GM23338 (cell line): ENCODE results near the gene LILRA5. TPM values are rescaled to one million over a fixed set of nuclear protein-coding genes. Genes with fewer than 3 reads are reported as not detected.

Experiments
- ATAC-seq: fragments of 200-7000 bp; cut with Tn5 transposase; 3 replicates; pipeline ENCODE4 v1.9.1; 2020
- DNase-seq: peaks from one replicate; pipeline ENCODE4 v3.0.0-alpha.2; 2015; ENCODE audit warnings: low spot score
- H2AFZ ChIP-seq: fragments of 200-600 bp; sonication (generic); 2 replicates; pipeline ENCODE4 v1.8.0; 2016; ENCODE audit warnings: antibody characterized with exemption, mild to moderate bottlenecking, moderate library complexity
- H3F3A ChIP-seq: fragments of 200-600 bp; sonication (generic); replicated peaks from 2 replicates; pipeline ENCODE4 v1.8.0; 2017; ENCODE audit warnings: antibody characterized with exemption, mixed run types, low read depth
- H3K27ac ChIP-seq: fragments of 200-600 bp; sonication (generic); 2 replicates; pipeline ENCODE4 v1.6.1; 2016; ENCODE audit warnings: low read depth
- H3K27me3 ChIP-seq: fragments of 200-600 bp; sonication (generic); 2 replicates; pipeline ENCODE4 v1.8.0; 2016; ENCODE audit warnings: mild to moderate bottlenecking, mixed run types, moderate library complexity; ENCODE audit not compliant: insufficient read depth
- H3K36me3 ChIP-seq: fragments of 200-600 bp; sonication (generic); 2 replicates; pipeline ENCODE4 v1.8.0; 2016; ENCODE audit warnings: mild to moderate bottlenecking; ENCODE audit not compliant: insufficient read depth
- H3K4me1 ChIP-seq: fragments of 200-600 bp; sonication (generic); 2 replicates; pipeline ENCODE4 v1.8.0; 2016; ENCODE audit warnings: mild to moderate bottlenecking, moderate library complexity; ENCODE audit not compliant: insufficient read depth
- H3K4me2 ChIP-seq: fragments of 200-600 bp; sonication (generic); 2 replicates; pipeline ENCODE4 v1.7.1; 2017; ENCODE audit warnings: mixed run types
- H3K4me3 ChIP-seq: fragments of 200-600 bp; sonication (generic); 2 replicates; pipeline ENCODE4 v1.6.1; 2016; ENCODE audit warnings: mixed run types
- H3K79me2 ChIP-seq: fragments of 200-600 bp; sonication (generic); replicated peaks from 2 replicates; pipeline ENCODE4 v1.8.0; 2017; ENCODE audit warnings: mild to moderate bottlenecking; ENCODE audit not compliant: insufficient read depth
- H3K9me2 ChIP-seq: fragments of 200-600 bp; sonication (generic); 2 replicates; pipeline ENCODE4 v1.8.0; 2017; ENCODE audit not compliant: insufficient read depth
- H4K20me1 ChIP-seq: fragments of 200-600 bp; sonication (generic); replicated peaks from 2 replicates; pipeline ENCODE4 v1.8.0; 2017; ENCODE audit warnings: mild to moderate bottlenecking; ENCODE audit not compliant: insufficient read depth
- H3K27ac Mint-ChIP-seq: 2 replicates; pipeline ENCODE4 v1.8.0; 2020; ENCODE audit warnings: inconsistent platforms, mild to moderate bottlenecking, moderate library complexity, mixed read lengths
- H3K27me3 Mint-ChIP-seq: 3 replicates; pipeline ENCODE4 v1.8.0; 2022; ENCODE audit warnings: low read depth, mild to moderate bottlenecking, moderate library complexity, mixed read lengths, inconsistent platforms; ENCODE audit not compliant: insufficient read depth, poor library complexity
- H3K36me3 Mint-ChIP-seq: 3 replicates; pipeline ENCODE4 v1.8.0; 2021; ENCODE audit warnings: low read depth, mild to moderate bottlenecking, inconsistent platforms, moderate library complexity, mixed read lengths
- H3K4me1 Mint-ChIP-seq: 3 replicates; pipeline ENCODE4 v1.8.0; 2020; ENCODE audit warnings: mild to moderate bottlenecking, inconsistent platforms, mixed read lengths
- H3K4me3 Mint-ChIP-seq: 3 replicates; pipeline ENCODE4 v1.8.0; 2021; ENCODE audit warnings: moderate library complexity, mild to moderate bottlenecking, inconsistent platforms, mixed read lengths
- H3K9me3 Mint-ChIP-seq: 3 replicates; pipeline ENCODE4 v1.8.0; 2020; ENCODE audit warnings: moderate library complexity, mild to moderate bottlenecking, inconsistent platforms, mixed read lengths
- CREB1 ChIP-seq: fragments of 250-450 bp; sonication (Bioruptor Pico); IDR thresholded peaks from 2 replicates; pipeline ENCODE4 v1.5.0; 2020; ENCODE audit warnings: low read depth, mild to moderate bottlenecking, moderate library complexity
- EZH2 ChIP-seq: fragments of 200-600 bp; sonication (generic); IDR thresholded peaks from one replicate; pipeline ENCODE4 v1.8.0; 2017; ENCODE audit warnings: antibody characterized with exemption, mild to moderate bottlenecking, low read depth; ENCODE audit not compliant: unreplicated experiment
- EZH2phosphoT487 ChIP-seq: fragments of 200-600 bp; sonication (generic); IDR thresholded peaks from one replicate; pipeline ENCODE4 v1.8.1; 2018; ENCODE audit warnings: antibody characterized with exemption; ENCODE audit not compliant: unreplicated experiment
- polyA plus RNA-seq: library from polyadenylated mRNA; unstranded; fragments of >200 nt; fragmentation: Nextera tagmentation; extraction: Ambion mirVana; gene quantifications from 2 replicates; pipeline ENCODE4 v1.2.1, GENCODE V29; 2016
- total RNA-seq: library from RNA; depleted of rRNA; stranded (reverse); fragments of >200 nt; shearing (Covaris generic); gene quantifications from 2 replicates; pipeline ENCODE4 v1.2.3, GENCODE V29; 2014
- TF ChIP-seq, protein P1 (sequence below): IDR thresholded peaks from 2 replicates; pipeline ENCODE4 v1.6.1; 2016; ENCODE audit warnings: antibody characterized with exemption
- TF ChIP-seq, protein P2 (sequence below), 2 experiments: fragments of 200-600 bp in 1 of 2; sonication (generic) in 1 of 2; conservative IDR thresholded peaks; 2 replicates each; pipeline versions ENCODE4 v1.5.1 to v1.6.1; 2016 to 2017; ENCODE audit warnings: antibody characterized with exemption in 2 of 2, low read depth in 2 of 2, mild to moderate bottlenecking in 2 of 2, moderate library complexity in 1 of 2
- TF ChIP-seq, protein P3 (sequence below): fragments of 250-450 bp; sonication (Bioruptor Pico); IDR thresholded peaks from 2 replicates; pipeline ENCODE4 v1.5.0; 2020; ENCODE audit warnings: mild to moderate bottlenecking, moderate library complexity

The LILRA5 gene
- total and polyA plus RNA-seq, 2 experiments from 2014 or later, result not detected

DNA sequence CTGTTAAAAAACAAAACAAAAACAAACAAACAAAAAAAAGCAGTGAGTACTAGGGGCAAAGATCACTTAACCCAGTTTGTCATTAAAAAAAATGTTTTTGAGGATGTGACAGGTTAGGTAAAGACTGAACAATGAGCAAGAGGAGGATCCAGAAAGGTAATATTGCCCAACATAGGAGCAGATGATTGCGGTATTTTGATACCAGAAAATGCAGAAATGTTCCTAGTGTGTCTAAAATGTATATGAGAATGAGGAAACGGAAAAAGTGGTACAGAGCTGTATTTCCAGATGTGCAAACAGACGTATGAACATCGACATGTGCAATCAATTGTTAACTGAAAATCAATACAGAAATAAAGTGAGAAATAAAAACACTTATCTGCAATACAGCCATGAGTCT, 30.9 kb upstream of the LILRA5 start:
- no peaks in the 10 kb centered on the region for H3K4me1 Mint-ChIP-seq
- Histone ChIP-seq H3K4me1 (no peaks in the 10 kb centered on the region), H2AFZ (no peak overlapping the region), H4K20me1 (no peaks in the 10 kb centered on the region), H3K4me2 (no peak overlapping the region), H3K9me2 (no peaks in the 10 kb centered on the region), H3K27ac (no peak overlapping the region), H3K79me2 (no peaks in the 10 kb centered on the region), H3K36me3 (no peaks in the 10 kb centered on the region), H3F3A (no peaks in the 10 kb centered on the region), H3K27me3 (no peaks in the 10 kb centered on the region), H3K4me3 (no peak overlapping the region)
- peaks cover 3% of the 10 kb centered on the region; the same call in 1 of the 3 replicates for H3K36me3 Mint-ChIP-seq
- ATAC-seq (no peak), DNase-seq (no peak)
- H3K4me3 Mint-ChIP-seq, result no peak overlapping the region
- H3K27ac Mint-ChIP-seq, result no peak overlapping the region
- peaks cover 3% of the 10 kb centered on the region for H3K9me3 Mint-ChIP-seq
- TF ChIP-seq CREB1 (CRISPR knock-in tag) (no peak), EZH2 (no peak), EZH2phosphoT487 (no peak)
- TF ChIP-seq, protein P1, sequence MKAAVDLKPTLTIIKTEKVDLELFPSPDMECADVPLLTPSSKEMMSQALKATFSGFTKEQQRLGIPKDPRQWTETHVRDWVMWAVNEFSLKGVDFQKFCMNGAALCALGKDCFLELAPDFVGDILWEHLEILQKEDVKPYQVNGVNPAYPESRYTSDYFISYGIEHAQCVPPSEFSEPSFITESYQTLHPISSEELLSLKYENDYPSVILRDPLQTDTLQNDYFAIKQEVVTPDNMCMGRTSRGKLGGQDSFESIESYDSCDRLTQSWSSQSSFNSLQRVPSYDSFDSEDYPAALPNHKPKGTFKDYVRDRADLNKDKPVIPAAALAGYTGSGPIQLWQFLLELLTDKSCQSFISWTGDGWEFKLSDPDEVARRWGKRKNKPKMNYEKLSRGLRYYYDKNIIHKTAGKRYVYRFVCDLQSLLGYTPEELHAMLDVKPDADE, result no peak
- TF ChIP-seq, protein P2, sequence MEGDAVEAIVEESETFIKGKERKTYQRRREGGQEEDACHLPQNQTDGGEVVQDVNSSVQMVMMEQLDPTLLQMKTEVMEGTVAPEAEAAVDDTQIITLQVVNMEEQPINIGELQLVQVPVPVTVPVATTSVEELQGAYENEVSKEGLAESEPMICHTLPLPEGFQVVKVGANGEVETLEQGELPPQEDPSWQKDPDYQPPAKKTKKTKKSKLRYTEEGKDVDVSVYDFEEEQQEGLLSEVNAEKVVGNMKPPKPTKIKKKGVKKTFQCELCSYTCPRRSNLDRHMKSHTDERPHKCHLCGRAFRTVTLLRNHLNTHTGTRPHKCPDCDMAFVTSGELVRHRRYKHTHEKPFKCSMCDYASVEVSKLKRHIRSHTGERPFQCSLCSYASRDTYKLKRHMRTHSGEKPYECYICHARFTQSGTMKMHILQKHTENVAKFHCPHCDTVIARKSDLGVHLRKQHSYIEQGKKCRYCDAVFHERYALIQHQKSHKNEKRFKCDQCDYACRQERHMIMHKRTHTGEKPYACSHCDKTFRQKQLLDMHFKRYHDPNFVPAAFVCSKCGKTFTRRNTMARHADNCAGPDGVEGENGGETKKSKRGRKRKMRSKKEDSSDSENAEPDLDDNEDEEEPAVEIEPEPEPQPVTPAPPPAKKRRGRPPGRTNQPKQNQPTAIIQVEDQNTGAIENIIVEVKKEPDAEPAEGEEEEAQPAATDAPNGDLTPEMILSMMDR (conservative IDR thresholded peaks at IDR 0.05; ENCODE audit: low read depth in 2 of 2), result no peak
- TF ChIP-seq, protein P3, sequence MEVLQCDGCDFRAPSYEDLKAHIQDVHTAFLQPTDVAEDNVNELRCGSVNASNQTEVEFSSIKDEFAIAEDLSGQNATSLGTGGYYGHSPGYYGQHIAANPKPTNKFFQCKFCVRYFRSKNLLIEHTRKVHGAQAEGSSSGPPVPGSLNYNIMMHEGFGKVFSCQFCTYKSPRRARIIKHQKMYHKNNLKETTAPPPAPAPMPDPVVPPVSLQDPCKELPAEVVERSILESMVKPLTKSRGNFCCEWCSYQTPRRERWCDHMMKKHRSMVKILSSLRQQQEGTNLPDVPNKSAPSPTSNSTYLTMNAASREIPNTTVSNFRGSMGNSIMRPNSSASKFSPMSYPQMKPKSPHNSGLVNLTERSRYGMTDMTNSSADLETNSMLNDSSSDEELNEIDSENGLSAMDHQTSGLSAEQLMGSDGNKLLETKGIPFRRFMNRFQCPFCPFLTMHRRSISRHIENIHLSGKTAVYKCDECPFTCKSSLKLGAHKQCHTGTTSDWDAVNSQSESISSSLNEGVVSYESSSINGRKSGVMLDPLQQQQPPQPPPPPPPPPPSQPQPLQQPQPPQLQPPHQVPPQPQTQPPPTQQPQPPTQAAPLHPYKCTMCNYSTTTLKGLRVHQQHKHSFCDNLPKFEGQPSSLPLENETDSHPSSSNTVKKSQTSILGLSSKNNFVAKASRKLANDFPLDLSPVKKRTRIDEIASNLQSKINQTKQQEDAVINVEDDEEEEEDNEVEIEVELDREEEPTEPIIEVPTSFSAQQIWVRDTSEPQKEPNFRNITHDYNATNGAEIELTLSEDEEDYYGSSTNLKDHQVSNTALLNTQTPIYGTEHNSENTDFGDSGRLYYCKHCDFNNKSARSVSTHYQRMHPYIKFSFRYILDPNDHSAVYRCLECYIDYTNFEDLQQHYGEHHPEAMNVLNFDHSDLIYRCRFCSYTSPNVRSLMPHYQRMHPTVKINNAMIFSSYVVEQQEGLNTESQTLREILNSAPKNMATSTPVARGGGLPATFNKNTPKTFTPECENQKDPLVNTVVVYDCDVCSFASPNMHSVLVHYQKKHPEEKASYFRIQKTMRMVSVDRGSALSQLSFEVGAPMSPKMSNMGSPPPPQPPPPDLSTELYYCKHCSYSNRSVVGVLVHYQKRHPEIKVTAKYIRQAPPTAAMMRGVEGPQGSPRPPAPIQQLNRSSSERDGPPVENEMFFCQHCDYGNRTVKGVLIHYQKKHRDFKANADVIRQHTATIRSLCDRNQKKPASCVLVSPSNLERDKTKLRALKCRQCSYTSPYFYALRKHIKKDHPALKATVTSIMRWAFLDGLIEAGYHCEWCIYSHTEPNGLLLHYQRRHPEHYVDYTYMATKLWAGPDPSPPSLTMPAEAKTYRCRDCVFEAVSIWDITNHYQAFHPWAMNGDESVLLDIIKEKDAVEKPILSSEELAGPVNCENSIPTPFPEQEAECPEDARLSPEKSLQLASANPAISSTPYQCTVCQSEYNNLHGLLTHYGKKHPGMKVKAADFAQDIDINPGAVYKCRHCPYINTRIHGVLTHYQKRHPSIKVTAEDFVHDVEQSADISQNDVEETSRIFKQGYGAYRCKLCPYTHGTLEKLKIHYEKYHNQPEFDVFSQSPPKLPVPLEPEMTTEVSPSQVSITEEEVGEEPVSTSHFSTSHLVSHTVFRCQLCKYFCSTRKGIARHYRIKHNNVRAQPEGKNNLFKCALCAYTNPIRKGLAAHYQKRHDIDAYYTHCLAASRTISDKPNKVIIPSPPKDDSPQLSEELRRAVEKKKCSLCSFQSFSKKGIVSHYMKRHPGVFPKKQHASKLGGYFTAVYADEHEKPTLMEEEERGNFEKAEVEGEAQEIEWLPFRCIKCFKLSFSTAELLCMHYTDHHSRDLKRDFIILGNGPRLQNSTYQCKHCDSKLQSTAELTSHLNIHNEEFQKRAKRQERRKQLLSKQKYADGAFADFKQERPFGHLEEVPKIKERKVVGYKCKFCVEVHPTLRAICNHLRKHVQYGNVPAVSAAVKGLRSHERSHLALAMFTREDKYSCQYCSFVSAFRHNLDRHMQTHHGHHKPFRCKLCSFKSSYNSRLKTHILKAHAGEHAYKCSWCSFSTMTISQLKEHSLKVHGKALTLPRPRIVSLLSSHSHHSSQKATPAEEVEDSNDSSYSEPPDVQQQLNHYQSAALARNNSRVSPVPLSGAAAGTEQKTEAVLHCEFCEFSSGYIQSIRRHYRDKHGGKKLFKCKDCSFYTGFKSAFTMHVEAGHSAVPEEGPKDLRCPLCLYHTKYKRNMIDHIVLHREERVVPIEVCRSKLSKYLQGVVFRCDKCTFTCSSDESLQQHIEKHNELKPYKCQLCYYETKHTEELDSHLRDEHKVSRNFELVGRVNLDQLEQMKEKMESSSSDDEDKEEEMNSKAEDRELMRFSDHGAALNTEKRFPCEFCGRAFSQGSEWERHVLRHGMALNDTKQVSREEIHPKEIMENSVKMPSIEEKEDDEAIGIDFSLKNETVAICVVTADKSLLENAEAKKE, result no peak
- peaks cover 10% of the 10 kb centered on the region for H3K27me3 Mint-ChIP-seq
